GM18867 (cell line): ENCODE results near the gene NPHP3.
"Not testable (repeated sequence)": the region's sequence is repeated elsewhere in the genome, so short reads cannot be mapped to it uniquely, and the experiment has no call there.

ENCODE experiments used
- ATAC-seq: cut with Tn5 transposase; IDR thresholded peaks from one replicate; pipeline ENCODE4 v1.9.1; 2021; ENCODE audit warnings: mild to moderate bottlenecking, moderate library complexity; ENCODE audit not compliant: unreplicated experiment

Gene NPHP3, protein sequence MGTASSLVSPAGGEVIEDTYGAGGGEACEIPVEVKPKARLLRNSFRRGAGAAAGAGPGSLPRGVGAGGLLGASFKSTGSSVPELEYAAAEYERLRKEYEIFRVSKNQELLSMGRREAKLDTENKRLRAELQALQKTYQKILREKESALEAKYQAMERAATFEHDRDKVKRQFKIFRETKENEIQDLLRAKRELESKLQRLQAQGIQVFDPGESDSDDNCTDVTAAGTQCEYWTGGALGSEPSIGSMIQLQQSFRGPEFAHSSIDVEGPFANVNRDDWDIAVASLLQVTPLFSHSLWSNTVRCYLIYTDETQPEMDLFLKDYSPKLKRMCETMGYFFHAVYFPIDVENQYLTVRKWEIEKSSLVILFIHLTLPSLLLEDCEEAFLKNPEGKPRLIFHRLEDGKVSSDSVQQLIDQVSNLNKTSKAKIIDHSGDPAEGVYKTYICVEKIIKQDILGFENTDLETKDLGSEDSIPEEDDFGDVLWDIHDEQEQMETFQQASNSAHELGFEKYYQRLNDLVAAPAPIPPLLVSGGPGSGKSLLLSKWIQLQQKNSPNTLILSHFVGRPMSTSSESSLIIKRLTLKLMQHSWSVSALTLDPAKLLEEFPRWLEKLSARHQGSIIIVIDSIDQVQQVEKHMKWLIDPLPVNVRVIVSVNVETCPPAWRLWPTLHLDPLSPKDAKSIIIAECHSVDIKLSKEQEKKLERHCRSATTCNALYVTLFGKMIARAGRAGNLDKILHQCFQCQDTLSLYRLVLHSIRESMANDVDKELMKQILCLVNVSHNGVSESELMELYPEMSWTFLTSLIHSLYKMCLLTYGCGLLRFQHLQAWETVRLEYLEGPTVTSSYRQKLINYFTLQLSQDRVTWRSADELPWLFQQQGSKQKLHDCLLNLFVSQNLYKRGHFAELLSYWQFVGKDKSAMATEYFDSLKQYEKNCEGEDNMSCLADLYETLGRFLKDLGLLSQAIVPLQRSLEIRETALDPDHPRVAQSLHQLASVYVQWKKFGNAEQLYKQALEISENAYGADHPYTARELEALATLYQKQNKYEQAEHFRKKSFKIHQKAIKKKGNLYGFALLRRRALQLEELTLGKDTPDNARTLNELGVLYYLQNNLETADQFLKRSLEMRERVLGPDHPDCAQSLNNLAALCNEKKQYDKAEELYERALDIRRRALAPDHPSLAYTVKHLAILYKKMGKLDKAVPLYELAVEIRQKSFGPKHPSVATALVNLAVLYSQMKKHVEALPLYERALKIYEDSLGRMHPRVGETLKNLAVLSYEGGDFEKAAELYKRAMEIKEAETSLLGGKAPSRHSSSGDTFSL (N-terminal part only)

DNA sequence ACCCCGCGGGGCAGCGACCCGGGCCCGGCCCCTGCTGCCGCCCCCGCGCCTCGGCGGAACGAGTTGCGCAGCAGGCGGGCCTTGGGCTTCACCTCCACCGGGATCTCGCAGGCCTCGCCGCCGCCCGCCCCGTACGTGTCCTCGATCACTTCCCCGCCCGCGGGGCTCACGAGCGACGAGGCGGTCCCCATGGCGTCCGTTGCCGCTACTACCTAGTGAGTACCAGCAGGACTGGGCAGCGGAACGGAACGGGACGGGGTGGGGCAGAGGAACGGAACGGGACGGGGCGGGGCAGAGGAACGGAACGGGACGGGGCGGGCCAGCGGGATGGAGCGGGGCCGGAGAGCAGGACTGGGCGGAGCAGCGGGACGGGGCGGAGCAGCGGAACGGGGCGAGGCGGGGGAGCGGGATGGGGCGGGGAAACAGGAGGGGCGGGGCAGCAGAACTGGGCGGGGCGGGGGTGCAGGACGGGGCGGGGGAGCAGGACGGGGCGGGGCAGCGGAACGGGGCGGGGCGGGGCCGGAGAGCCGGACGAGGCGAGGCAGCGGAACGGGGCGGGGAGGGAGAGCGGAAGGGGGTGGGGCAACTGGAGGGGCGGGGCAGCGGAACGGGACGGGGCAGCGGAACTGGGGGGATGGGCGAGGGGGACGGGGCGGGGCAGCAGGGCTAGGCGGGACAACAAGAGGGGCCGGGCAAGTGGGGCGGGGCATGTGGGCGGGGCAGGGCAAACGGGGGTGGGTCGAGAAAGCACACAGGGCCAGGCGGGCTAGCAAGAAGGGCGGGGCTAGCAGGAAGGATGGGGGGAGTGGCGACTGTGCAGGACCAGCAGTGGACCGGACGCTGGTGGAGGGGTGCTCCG, at the start of gene NPHP3:
TSS of gene NPHP3 (minus strand) at position 245 of the 859 bp plus-strand sequence. CDS start at position 191, 54 bp downstream.
- peak; percentile 78 for ATAC-seq

DNA sequence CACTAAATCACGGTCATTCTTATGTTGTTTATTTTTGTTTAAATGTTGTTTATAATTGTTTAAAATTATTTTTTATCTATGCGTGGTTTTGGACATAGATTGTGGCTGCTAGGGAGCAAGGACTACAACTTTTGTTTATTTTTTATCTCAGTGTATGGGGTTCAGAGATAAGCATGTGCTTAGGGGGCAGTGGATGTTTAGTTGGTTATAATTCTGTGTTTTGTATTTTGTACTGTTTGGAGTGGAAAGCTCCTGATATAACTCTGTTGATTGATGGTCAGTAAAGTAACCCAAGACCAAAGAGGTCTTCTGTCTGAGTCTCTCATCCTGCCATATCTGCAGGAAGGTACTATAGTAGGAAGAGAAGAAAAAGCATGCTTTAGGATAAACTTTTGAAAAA, 36.5 kb upstream of the NPHP3 start:
- ATAC-seq, result no peak

DNA sequence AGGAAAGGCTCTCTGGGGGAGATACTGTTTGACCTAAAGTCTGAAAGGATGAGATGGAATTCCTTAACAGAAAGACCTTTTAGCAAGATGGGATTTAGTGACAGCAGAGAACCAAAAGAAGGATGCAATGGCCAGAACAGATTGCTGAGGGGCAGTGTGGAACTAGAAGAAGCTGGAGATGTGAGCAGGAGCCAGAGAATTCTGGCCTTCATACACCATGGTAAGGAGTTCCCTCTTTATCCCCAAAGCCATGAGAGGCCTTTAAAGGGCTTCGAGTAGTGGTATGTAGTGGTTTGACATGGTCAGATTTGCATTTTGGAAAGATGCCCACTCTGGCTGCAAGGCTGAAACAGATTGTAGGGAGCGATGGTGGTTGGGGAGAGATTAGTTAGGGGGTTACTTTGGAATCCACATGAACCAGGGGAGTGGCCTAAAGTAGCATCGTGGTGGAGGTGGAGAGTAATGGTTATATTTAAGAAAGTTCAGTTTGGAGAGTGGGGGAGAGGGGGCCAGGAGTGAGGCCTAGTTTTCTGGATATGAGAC, 34.0 kb upstream of the NPHP3 start:
- ATAC-seq, result no peak

DNA sequence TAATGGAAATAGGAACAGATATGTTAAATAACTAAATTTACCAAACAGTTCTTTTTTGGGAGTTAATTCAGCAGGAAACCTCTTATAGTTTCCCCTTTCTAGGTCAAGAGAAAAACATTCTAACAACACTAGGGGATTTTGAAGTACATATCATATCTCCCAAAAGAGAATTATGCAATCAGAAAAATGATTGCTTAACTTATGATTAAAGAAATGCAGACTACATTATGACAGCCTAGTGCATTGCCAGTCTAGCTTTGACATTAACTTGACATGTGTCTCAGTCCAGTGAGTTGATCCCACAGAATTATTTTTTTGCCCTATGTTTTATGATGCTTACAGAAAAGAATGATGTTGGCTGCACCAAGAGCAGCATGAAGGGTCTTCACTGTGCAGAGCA, 31.7 kb upstream of the NPHP3 start:
- no peak for ATAC-seq

DNA sequence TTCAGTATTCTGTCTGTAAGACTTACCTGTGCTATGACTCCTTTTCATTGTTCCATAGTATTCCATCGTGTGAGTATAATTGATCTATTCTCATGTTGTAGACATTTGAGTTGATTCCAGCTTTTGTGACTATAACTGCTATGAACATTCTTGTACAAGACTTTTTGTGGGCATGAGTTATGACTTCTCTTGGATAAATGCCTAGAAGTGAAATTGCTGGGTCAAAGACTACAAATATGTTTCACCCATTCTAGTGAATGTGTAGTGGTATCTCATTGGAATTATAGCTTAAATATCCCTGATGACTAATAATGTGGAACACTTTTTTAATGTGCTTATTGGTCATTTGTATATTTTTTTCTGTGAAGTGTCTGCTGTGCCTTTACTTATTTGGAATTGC, 27.6 kb upstream of the NPHP3 start:
- ATAC-seq, result no peak

DNA sequence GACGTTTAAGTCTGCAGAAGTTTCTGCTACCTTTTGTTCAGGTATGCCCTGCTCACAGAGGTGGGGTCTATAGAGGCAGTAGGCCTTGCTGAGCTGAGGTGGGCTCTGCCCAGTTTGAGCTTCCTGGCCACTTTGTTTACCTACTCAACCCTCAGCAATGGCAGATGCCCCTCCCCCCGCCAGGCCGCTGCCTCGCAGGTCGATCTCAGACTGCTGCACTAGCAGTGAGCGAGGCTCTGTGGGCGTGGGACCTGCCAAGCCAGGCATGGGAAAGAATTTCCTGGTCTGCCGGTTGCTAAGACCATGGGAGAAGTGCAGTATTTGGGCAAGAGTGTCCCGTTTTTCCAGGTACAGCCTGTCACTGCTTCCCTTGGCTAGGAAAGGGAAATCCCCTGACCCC, 24.5 kb upstream of the NPHP3 start:
- ATAC-seq, result not testable (repeated sequence)

DNA sequence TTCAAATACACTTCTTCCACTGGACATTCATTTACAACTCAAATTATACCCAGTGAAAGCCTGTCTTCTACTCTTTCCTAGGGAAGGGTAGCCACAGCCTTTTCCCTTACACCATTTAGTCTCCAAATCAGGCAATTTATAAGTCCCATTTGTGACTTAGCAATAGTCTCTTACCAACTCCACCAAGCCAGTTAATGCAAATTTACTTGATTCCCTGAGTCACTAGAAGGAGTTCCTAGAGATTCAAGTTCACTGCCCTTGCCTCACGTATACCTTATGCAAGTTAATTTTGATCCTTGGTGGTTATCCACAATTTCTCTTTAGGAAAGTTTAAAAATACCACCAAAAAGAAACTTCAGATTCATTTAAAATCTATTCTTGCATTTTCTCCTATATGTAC, 16.1 kb upstream of the NPHP3 start:
- no peak for ATAC-seq

DNA sequence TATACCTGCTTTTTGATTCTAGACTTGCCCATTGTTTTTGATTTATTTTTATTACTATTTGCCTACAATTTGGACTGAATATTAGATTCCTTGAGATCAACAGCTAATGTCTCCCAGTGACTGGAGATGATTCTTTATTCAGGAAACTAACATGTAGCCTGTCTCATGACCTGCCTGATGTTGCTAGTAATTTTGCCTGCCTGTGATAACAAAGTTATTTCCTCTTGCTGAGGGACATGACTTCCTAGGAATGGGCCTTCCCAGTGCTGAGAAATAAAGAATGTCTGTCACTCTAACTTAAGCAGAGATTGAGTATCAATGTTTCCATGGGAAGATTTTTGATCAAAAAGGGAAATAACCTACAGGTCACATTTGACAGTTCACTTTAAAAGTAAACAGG, 13.4 kb upstream of the NPHP3 start:
- ATAC-seq, result no peak

DNA sequence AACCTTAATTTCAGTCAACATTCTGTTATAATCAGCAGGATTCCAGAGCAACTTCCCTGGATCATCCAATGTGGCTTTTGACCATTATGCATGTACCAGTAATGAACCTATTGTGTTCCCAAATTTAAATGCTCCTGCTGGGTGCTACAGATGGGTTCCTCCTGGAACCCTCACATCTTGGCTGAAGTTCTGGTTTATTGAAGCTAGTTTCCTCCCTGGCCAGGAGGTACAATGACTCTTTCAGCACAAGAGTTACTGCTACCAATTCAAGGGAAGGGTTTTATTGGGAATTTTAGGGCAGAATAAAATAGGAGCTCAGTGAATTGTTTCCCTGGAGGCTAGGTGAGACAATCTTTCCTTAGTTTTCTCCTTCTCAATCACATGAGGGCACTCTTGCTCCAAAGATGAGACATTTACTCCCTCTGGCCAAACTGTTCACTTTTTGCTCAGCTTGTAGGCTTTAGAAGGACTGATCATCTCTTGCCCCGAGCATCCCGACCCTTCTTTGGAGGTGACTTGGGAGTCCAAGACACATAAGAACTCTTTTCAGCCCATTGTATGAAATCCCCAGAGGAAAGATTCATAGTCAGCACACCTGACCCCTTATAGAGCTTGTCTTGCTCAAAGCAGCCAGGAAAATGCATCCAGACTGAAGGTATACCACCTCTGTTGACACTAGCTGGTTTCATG, 8.8 kb upstream of the NPHP3 start:
- ATAC-seq, result no peak

DNA sequence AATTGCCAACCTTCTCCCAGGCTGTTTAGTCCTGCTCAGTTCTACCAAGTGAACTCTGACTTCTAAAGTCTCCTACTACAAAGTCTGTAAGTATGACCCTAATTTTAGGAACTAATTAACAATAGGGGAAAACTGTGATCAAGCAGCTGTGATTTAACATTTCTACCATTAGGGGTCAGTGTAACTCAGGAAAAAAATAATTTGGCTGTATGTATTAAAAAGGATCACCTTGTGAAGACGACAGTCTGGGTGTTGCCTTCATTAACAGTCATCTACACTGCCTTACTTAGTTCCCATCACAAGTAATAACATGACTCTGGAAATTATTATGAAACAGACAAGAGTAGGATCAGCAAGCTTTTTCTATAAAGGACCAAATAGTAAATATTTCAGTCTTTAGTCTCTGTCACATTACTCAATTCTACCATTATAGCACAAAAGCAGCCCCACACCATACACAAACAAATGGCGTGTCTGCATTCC, 4.2 kb upstream of the NPHP3 start:
- no peak for ATAC-seq

DNA sequence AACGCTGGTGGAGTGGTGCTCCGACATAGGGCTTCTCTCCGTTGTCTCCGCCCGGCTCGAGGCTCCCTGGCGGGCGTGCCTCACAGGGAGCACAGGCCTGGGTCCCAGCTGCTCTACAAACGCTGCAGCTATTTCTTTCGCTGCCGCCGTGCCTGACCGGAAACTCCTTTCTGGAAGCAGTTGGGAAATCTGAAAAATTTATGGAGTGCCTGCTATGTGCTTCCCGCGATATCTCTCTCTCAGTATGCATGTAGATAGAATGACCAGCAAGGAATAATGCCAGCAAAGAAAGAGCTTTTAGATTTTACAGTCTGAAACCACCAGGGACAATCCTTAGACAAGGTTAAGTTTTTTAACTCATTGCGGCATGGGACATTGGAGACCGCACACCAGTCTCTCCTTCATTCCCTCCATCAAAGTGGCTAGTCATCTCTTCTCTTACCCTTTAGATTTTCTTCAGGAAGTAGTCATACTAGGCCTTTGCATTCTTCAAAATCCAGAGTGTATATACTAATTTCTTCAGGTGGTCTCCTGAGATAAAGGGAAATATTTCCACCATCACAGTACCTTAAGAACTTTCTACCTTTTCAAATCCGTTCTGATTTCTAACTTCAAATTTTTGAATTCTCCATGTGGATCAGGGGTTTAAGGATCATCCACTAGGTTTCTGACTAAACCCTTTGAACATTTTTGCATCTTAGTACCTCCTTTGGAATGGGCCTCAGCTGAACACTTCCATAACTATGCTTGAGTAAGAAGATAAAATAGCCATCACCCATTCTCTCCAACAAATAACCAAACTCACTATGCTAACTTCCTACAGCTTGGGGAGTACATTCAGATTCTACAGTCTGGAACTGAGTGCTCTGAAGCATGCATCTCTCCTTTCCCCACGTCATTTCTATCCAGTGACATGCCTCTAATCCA, 1.1 kb upstream of the NPHP3 start:
- ATAC-seq, result peak; percentile 7

DNA sequence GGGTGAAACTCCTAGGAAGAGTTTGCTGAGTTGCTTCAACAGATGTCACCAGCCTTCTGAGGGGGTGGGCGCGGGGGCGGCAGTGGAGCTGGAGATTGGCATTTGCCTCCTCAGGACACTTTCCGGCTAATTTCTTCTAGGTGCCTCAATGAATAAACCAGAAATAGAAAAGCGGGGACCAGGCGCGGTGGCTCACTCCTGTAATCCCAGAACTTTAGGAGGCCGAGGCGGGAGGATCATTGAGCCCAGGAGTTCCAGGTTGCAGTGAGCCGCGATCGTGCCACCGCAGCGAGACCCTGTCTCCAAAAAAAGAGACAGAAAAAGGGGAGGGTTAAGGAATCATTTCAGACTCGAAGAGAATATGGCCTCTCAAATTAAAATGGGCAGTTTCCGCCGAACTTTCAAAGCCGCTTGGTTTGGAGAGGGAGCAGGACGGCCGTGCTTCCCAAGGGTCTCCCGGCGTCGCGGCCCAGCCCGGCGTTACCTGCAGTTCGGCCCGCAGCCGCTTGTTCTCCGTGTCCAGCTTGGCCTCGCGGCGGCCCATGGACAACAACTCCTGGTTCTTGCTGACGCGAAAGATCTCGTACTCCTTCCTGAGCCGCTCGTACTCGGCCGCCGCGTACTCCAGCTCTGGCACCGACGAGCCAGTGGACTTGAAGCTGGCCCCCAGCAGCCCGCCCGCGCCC, 587 bp downstream of the NPHP3 start:
- no peak for ATAC-seq

DNA sequence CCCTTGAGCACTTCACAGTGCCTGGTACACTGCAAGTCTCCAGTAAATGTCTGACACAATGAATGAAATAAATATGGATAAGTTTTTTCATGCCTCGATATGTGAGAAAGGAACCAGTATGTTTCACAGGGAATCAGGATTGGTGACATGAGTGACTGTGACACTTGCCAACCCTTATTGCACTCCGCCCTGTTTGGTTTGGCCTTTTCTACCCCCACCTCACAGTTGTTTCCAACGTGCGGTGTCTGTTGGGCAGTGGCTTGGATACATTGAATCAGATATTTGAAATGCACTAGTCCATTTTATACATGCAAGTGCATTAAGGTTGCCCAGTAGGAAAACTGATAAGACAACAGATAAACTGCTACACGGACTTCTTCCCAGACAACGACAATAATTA, 2.0 kb downstream of the NPHP3 start:
- no peak for ATAC-seq

DNA sequence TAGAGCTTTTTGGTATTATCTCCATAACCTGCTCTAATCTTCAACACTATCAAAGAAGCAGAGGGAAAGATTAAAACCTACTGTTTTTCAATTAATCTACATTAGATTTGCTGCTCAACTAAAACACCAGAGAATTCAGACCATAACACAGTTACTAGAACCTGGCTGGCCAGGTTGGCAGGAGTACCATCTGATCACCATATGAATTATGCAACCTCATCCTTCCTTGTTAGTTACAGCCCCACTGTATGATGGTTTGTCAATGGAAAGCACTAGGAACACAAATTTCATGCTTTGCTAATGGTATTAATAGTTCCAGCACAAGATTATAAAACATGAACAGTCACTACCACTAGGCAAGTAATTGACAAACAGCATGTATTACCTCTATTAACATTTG, 5.8 kb downstream of the NPHP3 start:
- ATAC-seq, result no peak

DNA sequence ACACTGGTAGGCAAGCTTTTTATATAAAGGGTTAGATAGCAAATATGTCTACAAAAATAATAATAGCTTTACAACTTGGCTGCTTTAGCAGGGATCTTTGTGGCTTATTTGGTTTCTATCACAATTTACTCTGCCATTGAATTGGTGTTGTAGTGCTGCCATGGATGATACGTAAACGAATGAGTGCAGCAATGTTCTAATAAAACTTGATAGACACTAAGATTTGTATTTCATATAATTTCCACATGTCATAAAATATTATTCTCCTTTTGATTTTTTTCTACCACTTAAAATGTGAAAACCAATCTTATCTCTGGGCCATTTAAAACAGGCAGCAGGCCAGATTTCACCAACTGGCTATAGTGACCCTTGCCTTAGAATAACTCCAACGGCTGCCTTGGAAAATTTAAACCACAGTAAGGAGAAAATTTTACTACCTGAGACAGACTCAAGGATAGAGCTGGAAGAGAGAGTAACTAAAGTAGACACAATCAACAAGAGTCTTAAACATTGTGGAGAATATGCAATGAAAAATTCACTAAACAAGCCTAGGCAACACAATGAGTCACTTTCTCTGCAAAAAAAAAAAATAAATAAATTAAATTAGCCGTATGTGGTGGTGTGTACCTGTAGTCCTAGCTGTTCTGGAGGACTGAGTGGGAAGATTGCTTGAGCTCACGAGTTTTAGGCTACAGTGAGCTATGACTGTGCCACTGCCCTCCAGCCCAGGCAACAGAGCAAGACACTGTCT, 8.1 kb downstream of the NPHP3 start:
- no peak for ATAC-seq

DNA sequence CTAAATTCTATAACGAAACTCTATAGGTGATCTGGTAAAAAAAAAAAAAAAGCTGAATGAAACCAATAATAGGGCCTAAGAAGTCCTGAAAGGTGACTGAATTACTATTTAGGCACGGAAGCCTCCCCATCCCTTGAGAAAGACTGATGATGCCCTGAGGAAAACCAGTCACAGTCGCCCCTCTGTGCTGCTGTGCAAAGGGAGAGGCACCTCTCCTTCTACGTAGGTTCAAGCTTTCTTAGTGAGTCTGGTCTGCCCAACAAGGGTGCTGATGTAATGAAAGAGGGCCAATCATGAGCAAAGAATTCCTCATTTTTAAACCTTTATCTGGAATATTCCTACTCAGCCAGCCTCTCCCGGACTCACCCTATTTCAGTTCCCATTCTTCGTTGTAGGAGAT, 11.9 kb downstream of the NPHP3 start:
- ATAC-seq, result no peak

DNA sequence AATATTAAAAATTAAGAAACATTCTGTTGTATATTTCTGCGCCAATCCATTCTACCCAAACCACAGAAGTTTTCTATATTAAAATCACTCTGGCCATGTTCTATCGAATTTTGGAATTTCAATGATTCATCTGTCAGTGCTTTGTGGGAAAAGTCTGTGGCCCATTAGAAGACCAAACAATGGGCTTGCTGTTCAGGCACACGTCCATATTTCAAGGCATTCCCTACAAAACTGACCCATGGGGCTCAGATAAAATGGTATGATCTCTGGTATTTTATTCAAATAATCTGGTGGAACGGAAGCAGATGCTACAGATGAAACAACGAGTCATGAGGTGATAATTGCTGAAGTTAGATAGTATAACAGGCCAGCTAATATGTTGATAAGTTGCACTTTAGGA, 12.4 kb downstream of the NPHP3 start:
- no peak for ATAC-seq
